HG03066 (cell line): ENCODE data around the gene KIF16B.

Experiments
- ATAC-seq: cut with Tn5 transposase; IDR thresholded peaks from one replicate; pipeline ENCODE4 v1.9.1; 2021; ENCODE audit warnings: low read depth; ENCODE audit not compliant: unreplicated experiment

The KIF16B gene

GRCh38 chr20:16408981-16409380, 164.3 kb downstream of the KIF16B start:
- no peak for ATAC-seq

DNA sequence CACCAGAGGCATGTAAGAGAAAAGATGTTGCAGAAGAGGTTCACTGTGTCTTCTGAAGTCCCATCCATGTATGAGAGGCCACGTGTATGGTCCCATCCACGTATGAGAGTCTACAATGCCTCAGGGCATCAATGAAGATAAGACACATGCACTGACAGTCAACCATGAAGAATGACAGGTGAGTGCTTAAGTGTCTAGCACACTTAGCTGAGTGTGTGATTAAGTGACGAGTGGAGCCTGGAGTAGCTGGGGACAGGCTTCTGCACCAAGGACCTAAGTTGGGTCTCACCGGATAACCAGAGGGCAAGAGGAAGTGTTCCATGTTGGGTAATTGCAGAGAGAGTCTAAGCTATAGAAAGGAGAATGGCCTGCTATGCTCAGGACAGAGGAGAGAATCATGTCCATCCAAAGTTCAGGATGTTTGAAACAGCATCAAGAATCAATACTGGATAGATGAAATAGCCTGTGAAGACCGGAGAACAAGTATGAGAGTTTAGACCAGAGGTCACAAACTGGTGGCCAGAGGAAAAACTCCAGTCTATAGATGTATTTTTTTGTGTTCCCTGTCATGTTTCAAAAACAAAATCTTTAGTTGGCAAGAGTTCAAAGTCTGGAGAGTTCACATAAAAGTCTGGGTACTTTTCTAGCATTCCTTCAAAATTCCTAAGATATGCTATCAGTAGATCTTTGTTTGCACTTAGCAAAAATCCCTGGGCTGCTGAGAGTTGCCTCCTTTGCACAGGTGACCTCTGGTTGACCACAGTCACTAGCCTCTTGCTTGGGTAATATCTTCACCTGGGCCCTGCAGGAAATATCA, 165.8 kb downstream of the KIF16B start:
- ATAC-seq, result no peak

DNA sequence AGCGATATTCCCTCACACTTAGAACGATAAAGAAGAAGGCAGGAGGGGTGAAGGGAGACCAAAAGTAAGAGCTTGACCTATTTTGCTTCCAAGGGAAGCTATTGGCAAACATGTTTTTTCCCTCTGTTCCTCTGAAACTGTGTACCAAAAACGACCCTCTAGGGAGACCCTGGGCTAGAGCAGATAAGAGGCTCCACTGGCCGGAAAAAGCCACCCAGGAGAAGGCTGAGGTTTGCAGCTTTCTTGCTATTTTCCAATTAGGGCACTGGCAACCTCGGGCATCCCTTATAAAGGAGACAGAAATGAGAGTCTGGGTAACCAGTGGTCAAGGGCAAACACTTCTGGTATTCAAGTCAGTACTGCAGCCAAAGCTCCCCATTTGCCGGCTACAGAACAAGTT, 168.0 kb downstream of the KIF16B start:
- ATAC-seq, result no peak

DNA sequence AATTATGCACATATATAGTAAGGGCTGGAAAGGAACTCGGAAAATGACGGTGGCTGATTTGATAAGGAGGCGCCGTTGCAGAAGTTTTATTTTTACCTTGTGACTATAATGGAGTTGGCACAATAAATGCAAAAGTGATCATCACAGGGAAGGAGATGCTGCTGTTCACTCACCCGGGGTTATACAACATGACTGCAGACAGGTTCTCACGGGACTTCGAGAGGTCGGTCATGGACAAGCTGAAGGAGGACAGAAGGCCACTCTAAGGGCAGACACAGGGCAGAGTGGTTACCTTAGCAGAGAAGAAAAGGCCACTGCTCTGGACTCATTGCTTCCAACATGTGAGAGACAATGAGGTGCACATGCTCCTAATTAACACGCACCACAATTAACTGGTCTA, 168.6 kb downstream of the KIF16B start:
- no peak for ATAC-seq

DNA sequence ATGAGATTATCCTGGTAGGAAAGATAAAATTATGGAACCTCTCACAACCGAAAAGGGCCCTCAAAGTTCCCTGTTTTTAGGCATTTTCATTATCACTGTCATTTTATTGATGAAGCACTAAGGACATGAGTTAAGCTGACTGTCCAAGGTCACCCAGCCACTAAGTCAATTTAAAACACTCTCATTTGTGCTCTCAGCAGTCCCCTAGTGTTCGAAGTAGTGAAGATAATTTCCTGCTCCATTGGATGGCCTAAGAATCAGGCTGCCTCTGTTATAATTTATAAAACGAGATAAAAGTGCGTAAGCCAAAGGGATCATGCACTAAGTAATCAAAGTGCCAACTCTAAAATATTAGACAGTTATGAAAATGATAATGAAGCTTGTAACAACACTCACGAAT, 169.1 kb downstream of the KIF16B start:
- ATAC-seq, result no peak

GRCh38 chr20:16400234-16400633, 173.0 kb downstream of the KIF16B start:
- ATAC-seq, result no peak

- no peak for ATAC-seq
Measured at GRCh38 chr20:16399801-16400200, 173.4 kb downstream of the KIF16B start.

- no peak for ATAC-seq
Measured at GRCh38 chr20:16397086-16397485, 176.2 kb downstream of the KIF16B start.

GRCh38 chr20:16395366-16395765, 177.9 kb downstream of the KIF16B start:
- no peak for ATAC-seq

DNA sequence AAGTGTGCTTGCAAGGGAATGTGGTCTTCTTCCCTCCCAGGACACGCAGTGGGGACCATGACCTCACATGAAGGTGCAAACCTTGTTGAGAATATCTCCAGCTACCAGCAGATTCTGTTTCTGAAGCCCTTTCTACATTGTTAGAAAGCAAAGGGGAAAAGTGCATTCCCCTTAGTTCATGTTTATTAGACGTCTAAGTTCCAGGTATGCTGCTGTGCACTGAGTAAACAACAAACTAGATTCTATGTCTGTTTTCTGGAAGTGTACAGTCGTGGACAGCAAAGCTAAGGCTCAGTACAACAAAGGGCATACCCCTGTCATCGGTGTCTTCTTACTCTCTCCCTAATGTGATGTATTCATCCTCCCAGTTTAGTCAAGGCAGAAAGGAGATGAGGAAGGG, 178.5 kb downstream of the KIF16B start:
- ATAC-seq, result no peak

DNA sequence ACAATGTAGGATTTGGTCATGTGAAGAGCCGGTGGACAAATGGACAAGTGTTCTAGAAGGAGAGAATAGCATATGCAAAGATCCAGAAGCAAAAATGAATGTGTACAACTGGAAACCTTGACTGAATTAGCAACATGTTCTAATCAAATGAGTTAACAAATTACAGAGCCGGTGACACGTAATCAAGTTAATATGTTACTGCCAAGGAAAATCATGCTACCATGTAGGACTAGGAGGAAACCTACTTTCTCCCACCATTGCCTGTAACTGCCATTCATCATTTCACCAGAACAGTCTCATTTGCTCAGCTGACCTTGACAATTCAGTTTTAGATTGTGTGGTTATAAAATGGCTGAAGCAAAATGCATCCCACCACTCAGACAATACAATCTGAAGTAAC, 179.4 kb downstream of the KIF16B start:
- ATAC-seq, result no peak

GRCh38 chr20:16393297-16393696, 180.0 kb downstream of the KIF16B start:
- ATAC-seq, result no peak

- ATAC-seq, result peak; percentile 97
Measured at GRCh38 chr20:16392346-16392745, 180.9 kb downstream of the KIF16B start.

GRCh38 chr20:16390991-16391390, 182.3 kb downstream of the KIF16B start:
- no peak for ATAC-seq

DNA sequence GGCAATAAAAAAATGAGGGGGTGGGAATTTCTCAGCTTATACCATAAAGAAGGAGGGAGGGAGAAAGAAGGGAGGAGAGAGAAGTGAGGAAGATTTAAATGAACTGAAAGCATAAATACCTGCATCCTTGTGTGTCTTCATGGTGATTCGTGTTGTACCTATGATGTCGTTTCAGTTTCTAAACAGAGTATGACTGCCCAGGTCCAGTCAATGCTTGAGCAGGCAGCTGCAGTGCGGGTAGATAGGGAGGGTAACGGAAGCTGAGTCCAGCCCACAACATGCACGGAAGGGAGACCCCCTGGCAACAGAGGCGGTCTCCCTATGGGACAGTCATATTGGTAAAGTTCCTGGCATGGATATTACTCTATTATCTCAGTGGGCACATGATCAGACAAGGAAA, 184.5 kb downstream of the KIF16B start:
- no peak for ATAC-seq

- ATAC-seq, result no peak
Measured at GRCh38 chr20:16387666-16388065, 185.6 kb downstream of the KIF16B start.

DNA sequence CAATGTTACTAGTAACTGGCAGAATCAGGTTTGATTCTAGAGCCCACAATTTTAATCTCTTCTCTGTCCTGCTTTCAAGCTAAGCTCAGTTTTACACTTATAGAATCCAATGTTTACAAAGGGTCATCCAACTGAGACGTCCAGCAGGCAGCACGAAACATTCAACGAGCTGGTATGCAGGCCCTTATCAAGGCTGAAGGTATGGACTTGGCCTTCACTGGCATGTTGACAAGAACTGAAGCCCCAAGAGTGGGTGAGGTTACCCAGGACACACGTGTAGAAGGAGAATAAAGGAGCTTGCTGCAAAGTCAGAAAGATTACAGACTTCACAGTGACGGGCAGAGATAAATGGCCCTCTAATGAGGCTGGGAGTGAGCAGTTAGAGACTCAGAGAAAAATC, 187.4 kb downstream of the KIF16B start:
- no peak for ATAC-seq

DNA sequence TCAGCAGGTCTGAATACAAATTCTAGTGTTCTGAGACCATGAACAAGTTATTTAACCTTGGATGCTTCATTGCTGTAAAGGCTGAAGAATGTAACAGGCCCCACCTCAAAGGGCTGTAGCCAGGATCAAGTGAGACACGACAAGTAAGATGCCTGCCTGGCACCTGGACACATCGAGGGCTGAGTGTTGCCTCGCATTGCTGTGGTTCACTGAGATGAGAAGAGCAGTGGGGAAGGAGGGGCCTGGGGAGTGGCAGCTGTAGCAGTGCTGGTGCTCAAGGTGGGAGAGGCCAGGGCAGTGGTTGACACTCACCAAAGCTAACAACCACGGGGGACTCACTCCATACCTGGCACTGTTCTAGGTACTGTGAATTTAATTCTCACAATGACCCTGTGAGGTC, 187.8 kb downstream of the KIF16B start:
- ATAC-seq, result no peak

GRCh38 chr20:16381444-16381843, 191.8 kb downstream of the KIF16B start:
- no peak for ATAC-seq

- ATAC-seq, result no peak
Measured at GRCh38 chr20:16378712-16379370, 194.4 kb downstream of the KIF16B start.

GRCh38 chr20:16378122-16378521, 195.1 kb downstream of the KIF16B start:
- no peak for ATAC-seq

GRCh38 chr20:16369441-16369840, 203.8 kb downstream of the KIF16B start:
- no peak for ATAC-seq
